NCI-H1694 (cell line): ENCODE data around the gene DNAJC30.
A peak's percentile ranks its signal among the peaks of the same experiment; 100 is the strongest.
"Not testable (repeated sequence)": the region's sequence is repeated elsewhere in the genome, so short reads cannot be mapped to it uniquely, and the experiment has no call there.

ENCODE experiments used
- DNase-seq: peaks from one replicate; lab custom pipeline; 2025; lab: John Stamatoyannopoulos, UW

Gene DNAJC30

GRCh38 chr7:73681031-73681430 is 2.2 kb downstream of the DNAJC30 start:
- no peak for DNase-seq

GRCh38 chr7:73680501-73680900 is 2.8 kb downstream of the DNAJC30 start:
- DNase-seq = no peak

GRCh38 chr7:73679709-73680108 is 3.5 kb downstream of the DNAJC30 start:
- no peak for DNase-seq

- DNase-seq = no peak
These were observed 4.4 kb downstream of the DNAJC30 start for GRCh38 chr7:73678862-73679261.

GRCh38 chr7:73676062-73676461 is 7.2 kb downstream of the DNAJC30 start:
- not testable (repeated sequence) for DNase-seq

GRCh38 chr7:73674468-73675124 is 8.7 kb downstream of the DNAJC30 start:
- DNase-seq = no peak

GRCh38 chr7:73671857-73672445 is 11.3 kb downstream of the DNAJC30 start:
- no peak for DNase-seq

- DNase-seq = no peak
These were observed 12.0 kb downstream of the DNAJC30 start for GRCh38 chr7:73671322-73671661.

GRCh38 chr7:73669858-73670385 is 13.3 kb downstream of the DNAJC30 start:
- no peak for DNase-seq

GRCh38 chr7:73669288-73669701 is 14.0 kb downstream of the DNAJC30 start:
- DNase-seq = no peak

GRCh38 chr7:73668886-73669230 is 14.4 kb downstream of the DNAJC30 start:
- no peak for DNase-seq

GRCh38 chr7:73668103-73668885 is 15.0 kb downstream of the DNAJC30 start:
- peak; percentile 86 for DNase-seq

- DNase-seq = peak; percentile 80
These were observed 15.7 kb downstream of the DNAJC30 start, which contains the start of gene VPS37D for GRCh38 chr7:73667344-73668102. Gene VPS37D, plus strand, starts transcription at chr7:73667831. Its CDS starts 128 bp downstream, at chr7:73667959.

GRCh38 chr7:73663033-73663432 is 20.2 kb downstream of the DNAJC30 start:
- DNase-seq = no peak

GRCh38 chr7:73660594-73660993 is 22.7 kb downstream of the DNAJC30 start:
- not testable (repeated sequence) for DNase-seq

- no peak for DNase-seq
These were observed 23.3 kb downstream of the DNAJC30 start for GRCh38 chr7:73659983-73660382.

- not testable (repeated sequence) for DNase-seq
These were observed 27.9 kb downstream of the DNAJC30 start for GRCh38 chr7:73655309-73655708.

- DNase-seq = no peak
These were observed 30.7 kb downstream of the DNAJC30 start for GRCh38 chr7:73652541-73652949.

- DNase-seq = no peak
These were observed 32.7 kb downstream of the DNAJC30 start for GRCh38 chr7:73650524-73650923.

GRCh38 chr7:73649576-73649975 is 33.7 kb downstream of the DNAJC30 start:
- no peak for DNase-seq

GRCh38 chr7:73648593-73649332 is 34.5 kb downstream of the DNAJC30 start:
- no peak for DNase-seq
